Measurements from ENCODE around the gene CD44.
"Not testable (repeated sequence)": the region's sequence is repeated elsewhere in the genome, so short reads cannot be mapped to it uniquely, and the experiment has no call there.

CD44 gene

DNA sequence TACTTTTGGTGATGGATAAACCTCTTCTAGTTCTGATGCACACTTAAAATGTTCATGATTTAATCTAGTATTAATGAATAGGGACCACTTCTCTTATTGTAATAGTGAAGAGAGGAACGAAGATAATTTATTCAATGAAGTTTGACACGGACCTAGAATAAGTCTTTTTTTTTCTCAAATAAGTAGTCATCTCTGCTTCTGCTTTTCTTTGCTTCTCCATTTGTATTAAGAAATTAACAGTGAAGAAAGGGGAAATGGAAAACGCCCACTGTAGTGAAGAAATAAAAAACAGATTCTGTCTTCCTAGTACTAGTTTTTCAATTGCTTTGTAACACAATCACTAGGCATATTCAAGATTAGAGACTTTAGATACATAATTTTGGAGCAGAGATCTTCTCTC, 73.0 kb downstream of the CD44 start:
- no peaks in the 10 kb centered on the region for H3K36me3 ChIP-seq (ENCODE audit: insufficient read depth, low read depth, low read length)
- no peaks in the 10 kb centered on the region for H3K9me3 ChIP-seq (ENCODE audit: insufficient read depth, low read depth, low read length)
- H3K4me3 ChIP-seq (ENCODE audit: low read length) = no peak overlapping the region
- no peaks in the 10 kb centered on the region for H3K27me3 ChIP-seq (ENCODE audit: insufficient read depth, low read length)
- H3K4me1 ChIP-seq (ENCODE audit: insufficient read depth, low read length) = peaks cover 2% of the 10 kb centered on the region
- no peak overlapping the region for H3K27ac ChIP-seq (ENCODE audit: low read length)
- H3K9ac ChIP-seq (ENCODE audit: low read depth, low read length) = no peak overlapping the region

DNA sequence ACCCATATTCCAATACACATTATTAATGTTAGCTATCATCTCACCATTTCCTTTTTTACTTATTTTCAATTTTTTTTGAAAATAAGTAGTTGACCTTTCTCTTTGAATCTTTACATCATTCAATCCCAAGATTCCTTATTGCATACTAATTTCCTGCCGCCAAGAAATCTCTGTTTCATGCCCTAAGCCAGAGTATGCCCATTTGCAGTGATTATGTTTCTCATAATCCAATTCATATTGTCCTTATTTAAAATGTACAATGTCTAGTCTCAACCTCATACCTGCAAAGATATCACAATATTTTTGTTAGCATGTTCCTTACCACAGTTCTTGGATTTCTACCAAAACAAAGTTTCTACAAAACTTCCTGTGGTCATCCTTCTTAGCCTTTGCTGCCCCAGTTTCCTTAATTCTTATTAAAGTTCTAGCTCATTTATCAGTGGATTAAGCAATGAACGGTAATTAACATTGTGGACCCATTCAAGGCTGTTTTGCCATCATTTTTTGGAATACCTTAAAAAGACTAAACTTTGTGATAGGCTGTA, 75.3 kb downstream of the CD44 start:
- H3K9ac ChIP-seq (ENCODE audit: low read depth, low read length) = no peak overlapping the region
- no peak overlapping the region for H3K27ac ChIP-seq (ENCODE audit: low read length)
- no peak overlapping the region for H3K4me3 ChIP-seq (ENCODE audit: low read length)
- H3K36me3 ChIP-seq (ENCODE audit: insufficient read depth, low read depth, low read length) = no peaks in the 10 kb centered on the region
- no peaks in the 10 kb centered on the region for H3K9me3 ChIP-seq (ENCODE audit: insufficient read depth, low read depth, low read length)
- no peaks in the 10 kb centered on the region for H3K27me3 ChIP-seq (ENCODE audit: insufficient read depth, low read length)
- H3K4me1 ChIP-seq (ENCODE audit: insufficient read depth, low read length) = peaks cover 2% of the 10 kb centered on the region; the same call in 1 of the 2 replicates

DNA sequence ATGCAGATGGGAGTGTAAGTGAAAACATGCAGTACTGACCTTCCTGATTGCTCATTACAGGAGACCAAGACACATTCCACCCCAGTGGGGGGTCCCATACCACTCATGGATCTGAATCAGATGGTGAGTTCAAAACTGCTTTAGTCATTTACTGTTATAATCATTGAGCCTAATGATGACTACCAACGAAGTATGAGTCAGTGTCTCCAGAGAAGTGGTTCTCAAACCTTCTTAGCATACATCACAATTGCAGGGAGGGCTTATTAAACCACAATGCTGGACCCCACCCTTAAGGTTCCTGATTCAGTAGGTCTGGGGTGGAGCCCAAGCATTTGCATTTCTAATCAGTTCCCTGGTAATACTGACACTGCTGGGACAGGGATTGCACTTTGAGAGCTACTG, 75.8 kb downstream of the CD44 start:
- H3K9ac ChIP-seq (ENCODE audit: low read depth, low read length) = no peak overlapping the region
- no peak overlapping the region for H3K27ac ChIP-seq (ENCODE audit: low read length)

DNA sequence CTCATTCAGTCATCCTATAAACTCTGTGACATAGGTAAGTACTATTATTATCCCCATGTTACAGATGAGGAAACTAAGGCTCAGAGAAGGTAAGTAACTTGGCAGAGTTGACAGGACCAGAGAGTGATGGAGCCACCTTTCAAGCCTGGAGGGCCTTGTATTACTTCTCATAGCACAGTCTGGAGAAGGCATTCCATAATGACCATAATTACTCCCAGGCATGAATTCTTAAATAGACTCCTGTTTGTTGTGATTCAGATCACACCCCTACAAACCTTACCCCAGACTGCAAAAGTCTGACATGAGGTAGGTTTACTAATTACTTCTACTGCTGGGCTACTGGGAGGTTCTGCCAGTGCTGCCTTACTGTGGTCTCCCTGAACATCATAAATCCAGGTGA, 77.0 kb downstream of the CD44 start:
- no peak overlapping the region for H3K27ac ChIP-seq (ENCODE audit: low read length)
- H3K27me3 ChIP-seq (ENCODE audit: insufficient read depth, low read length) = no peaks in the 10 kb centered on the region
- H3K36me3 ChIP-seq (ENCODE audit: insufficient read depth, low read depth, low read length) = no peaks in the 10 kb centered on the region
- no peak overlapping the region for H3K4me3 ChIP-seq (ENCODE audit: low read length)
- H3K4me1 ChIP-seq (ENCODE audit: insufficient read depth, low read length) = peaks cover 2% of the 10 kb centered on the region; the same call in 1 of the 2 replicates
- no peaks in the 10 kb centered on the region for H3K9me3 ChIP-seq (ENCODE audit: insufficient read depth, low read depth, low read length)
- H3K9ac ChIP-seq (ENCODE audit: low read depth, low read length) = no peak overlapping the region

More for the DNA sequence above, 75.8 kb downstream of the CD44 start:
- no peak overlapping the region for H3K4me3 ChIP-seq (ENCODE audit: low read length)
- no peaks in the 10 kb centered on the region for H3K27me3 ChIP-seq (ENCODE audit: insufficient read depth, low read length)
- H3K9me3 ChIP-seq (ENCODE audit: insufficient read depth, low read depth, low read length) = no peaks in the 10 kb centered on the region
- H3K4me1 ChIP-seq (ENCODE audit: insufficient read depth, low read length) = peaks cover 2% of the 10 kb centered on the region; the same call in 1 of the 2 replicates
- H3K36me3 ChIP-seq (ENCODE audit: insufficient read depth, low read depth, low read length) = no peaks in the 10 kb centered on the region

DNA sequence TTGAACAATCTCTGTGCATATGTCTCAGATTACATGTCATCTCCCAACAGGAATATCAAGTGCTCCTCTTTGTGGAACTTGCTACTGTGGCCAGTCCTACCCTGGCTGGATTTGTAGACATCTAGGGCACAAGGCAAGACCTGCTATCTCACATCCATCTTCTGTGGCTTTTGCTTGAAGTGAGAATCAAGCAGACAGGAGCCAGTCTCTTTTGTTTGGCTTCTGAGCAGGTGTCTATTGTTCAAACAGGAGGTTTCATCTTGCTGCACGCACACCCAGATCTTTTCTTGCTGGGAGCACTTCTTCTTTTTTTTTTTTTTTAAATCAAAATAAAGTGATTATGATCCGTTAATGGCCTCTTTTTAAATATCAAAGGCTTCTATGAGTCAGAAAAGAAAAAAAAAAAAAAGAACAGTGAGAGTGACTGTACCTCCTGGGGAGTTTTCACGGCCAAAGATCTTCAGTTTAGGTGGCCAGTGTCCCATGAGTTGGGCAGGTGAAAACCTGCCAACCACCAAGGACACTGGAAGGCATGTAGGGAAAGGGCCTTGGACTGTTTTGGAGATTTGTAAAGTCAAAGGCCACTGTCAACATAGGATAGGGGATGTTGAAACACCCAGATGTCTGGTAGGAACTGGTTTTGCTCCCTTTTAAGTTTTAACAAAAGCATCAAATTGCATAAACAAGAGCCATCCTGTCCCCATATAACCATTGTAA, 78.1 kb downstream of the CD44 start:
- H3K9ac ChIP-seq (ENCODE audit: low read depth, low read length) = no peak overlapping the region
- H3K27me3 ChIP-seq (ENCODE audit: insufficient read depth, low read length) = no peaks in the 10 kb centered on the region
- peaks cover 2% of the 10 kb centered on the region; the same call in 1 of the 2 replicates for H3K4me1 ChIP-seq (ENCODE audit: insufficient read depth, low read length)
- no peaks in the 10 kb centered on the region for H3K9me3 ChIP-seq (ENCODE audit: insufficient read depth, low read depth, low read length)
- H3K27ac ChIP-seq (ENCODE audit: low read length) = no peak overlapping the region
- H3K4me3 ChIP-seq (ENCODE audit: low read length) = no peak overlapping the region
- H3K36me3 ChIP-seq (ENCODE audit: insufficient read depth, low read depth, low read length) = no peaks in the 10 kb centered on the region

DNA sequence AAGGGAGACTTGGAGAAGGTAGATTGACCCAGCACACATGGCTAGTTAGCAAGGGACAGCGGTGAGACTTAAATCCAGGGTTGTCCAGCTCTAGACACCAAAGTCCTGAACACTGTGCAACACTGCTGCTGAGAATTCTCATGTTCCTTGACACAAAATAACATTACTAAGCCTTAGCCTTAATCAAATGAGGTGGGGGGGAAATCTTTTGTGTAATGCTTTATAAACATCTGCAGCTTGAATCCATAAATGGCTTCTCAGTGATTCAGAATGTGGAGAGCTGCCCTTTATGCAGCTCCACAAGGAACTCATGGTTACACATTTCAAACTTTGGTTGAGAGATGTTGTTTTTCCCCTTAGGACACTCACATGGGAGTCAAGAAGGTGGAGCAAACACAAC, 80.0 kb downstream of the CD44 start:
- H3K27me3 ChIP-seq (ENCODE audit: insufficient read depth, low read length) = no peaks in the 10 kb centered on the region
- peaks cover 2% of the 10 kb centered on the region; the same call in 1 of the 2 replicates for H3K4me1 ChIP-seq (ENCODE audit: insufficient read depth, low read length)
- no peak overlapping the region for H3K9ac ChIP-seq (ENCODE audit: low read depth, low read length)
- no peak overlapping the region for H3K27ac ChIP-seq (ENCODE audit: low read length)
- no peaks in the 10 kb centered on the region for H3K36me3 ChIP-seq (ENCODE audit: insufficient read depth, low read depth, low read length)
- no peak overlapping the region for H3K4me3 ChIP-seq (ENCODE audit: low read length)
- H3K9me3 ChIP-seq (ENCODE audit: insufficient read depth, low read depth, low read length) = no peaks in the 10 kb centered on the region

DNA sequence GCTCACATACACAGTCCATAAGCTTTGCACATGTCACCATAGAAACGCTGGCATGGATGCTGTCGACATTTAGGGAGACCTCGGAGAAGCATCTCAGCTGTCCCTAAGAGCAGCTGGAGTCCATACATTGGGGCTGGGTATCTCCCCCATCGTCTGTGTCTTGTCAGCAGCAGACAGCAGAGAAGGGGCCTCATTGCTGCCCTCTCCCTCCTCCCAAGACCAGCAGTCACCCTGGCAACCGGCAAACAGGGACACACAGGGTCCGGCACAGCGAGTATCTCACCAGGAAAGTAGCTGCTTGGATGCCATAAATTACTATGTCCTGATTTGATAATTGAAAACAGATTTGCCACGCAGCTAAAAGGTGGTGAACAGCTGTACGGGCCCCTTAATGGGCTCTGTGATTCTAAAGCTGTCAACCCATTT, 84.4 kb downstream of the CD44 start:
- H3K9me3 ChIP-seq (ENCODE audit: insufficient read depth, low read depth, low read length) = no peaks in the 10 kb centered on the region
- H3K4me3 ChIP-seq (ENCODE audit: low read length) = no peak overlapping the region
- no peaks in the 10 kb centered on the region for H3K27me3 ChIP-seq (ENCODE audit: insufficient read depth, low read length)
- no peak overlapping the region for H3K9ac ChIP-seq (ENCODE audit: low read depth, low read length)
- no peaks in the 10 kb centered on the region for H3K36me3 ChIP-seq (ENCODE audit: insufficient read depth, low read depth, low read length)
- no peaks in the 10 kb centered on the region for H3K4me1 ChIP-seq (ENCODE audit: insufficient read depth, low read length)
- no peak overlapping the region for H3K27ac ChIP-seq (ENCODE audit: low read length)

DNA sequence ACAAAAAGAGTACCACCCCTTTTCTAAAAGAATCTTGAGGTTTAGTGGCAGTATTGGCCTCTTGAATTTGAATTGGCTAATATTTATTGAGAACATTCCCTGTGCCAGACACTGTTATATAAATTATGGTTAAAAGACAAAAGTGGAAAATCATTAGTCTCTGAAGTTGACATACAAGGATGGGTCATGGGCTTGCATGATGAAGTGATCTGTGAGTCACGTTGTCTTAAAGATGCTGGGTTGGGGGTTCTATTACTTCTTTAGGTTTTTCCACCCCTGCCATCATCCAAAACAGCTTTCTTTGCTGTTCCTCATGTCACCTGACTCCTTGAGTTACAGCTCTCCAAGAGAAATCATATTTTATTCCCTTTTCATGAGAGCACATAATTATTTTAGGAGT, 85.0 kb downstream of the CD44 start:
- Histone ChIP-seq H3K9me3 (ENCODE audit: insufficient read depth, low read depth, low read length) (no peaks in the 10 kb centered on the region), H3K27ac (ENCODE audit: low read length) (no peak overlapping the region), H3K27me3 (ENCODE audit: insufficient read depth, low read length) (no peaks in the 10 kb centered on the region), H3K4me1 (ENCODE audit: insufficient read depth, low read length) (no peaks in the 10 kb centered on the region), H3K36me3 (ENCODE audit: insufficient read depth, low read depth, low read length) (no peaks in the 10 kb centered on the region), H3K9ac (ENCODE audit: low read depth, low read length) (no peak overlapping the region), H3K4me3 (ENCODE audit: low read length) (no peak overlapping the region)

DNA sequence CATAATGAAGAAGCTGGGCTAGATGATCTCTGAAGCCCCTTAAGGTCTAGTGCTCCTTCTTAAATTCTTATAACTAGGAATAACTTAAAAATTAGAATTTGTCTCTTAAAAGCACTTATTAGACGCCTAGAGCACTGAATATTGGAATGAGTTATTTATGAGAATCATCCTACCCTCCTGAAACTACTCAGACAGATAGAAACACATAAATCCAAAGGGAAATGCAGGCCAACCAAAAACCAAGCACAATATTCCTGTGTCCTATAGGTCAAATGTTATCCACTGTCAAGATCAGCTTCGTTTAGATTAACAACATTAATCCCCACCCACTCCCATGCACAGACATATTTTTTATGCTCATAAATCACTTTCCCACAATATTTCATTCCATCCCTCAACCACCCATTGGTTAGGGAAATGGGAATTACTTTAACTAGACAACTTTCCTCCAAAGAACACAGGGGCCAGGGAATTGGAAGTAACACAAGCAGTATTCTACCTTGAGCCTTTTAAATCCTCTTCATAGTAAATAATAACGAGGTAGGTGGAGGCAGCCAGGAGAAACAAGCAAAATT, 87.1 kb downstream of the CD44 start:
- no peaks in the 10 kb centered on the region for H3K9me3 ChIP-seq (ENCODE audit: insufficient read depth, low read depth, low read length)
- H3K9ac ChIP-seq (ENCODE audit: low read depth, low read length) = no peak overlapping the region
- H3K27me3 ChIP-seq (ENCODE audit: insufficient read depth, low read length) = no peaks in the 10 kb centered on the region
- H3K36me3 ChIP-seq (ENCODE audit: insufficient read depth, low read depth, low read length) = no peaks in the 10 kb centered on the region
- no peaks in the 10 kb centered on the region for H3K4me1 ChIP-seq (ENCODE audit: insufficient read depth, low read length)
- H3K27ac ChIP-seq (ENCODE audit: low read length) = no peak overlapping the region
- no peak overlapping the region for H3K4me3 ChIP-seq (ENCODE audit: low read length)

DNA sequence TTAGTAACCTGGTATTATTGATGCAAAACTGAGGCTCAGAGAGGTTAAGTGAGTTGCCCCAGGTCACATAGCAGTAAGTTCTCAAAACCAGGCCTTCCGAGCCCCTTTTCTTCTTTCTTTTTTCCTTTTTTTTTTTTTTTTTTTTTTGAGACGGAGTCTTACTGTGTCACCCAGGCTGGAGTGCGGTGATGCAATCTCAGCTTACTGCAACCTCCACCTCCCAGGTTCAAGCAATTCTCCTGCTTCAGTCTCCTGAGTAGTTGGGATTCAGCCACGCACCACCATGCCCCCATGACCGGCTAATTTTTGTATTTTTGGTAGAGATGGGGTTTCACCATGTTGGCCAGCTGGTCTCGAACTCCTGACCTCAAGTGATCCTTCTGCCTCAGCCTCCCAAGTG, 87.8 kb downstream of the CD44 start:
- H3K36me3 ChIP-seq (ENCODE audit: insufficient read depth, low read depth, low read length); H3K9ac ChIP-seq (ENCODE audit: low read depth, low read length); H3K27me3 ChIP-seq (ENCODE audit: insufficient read depth, low read length); H3K9me3 ChIP-seq (ENCODE audit: insufficient read depth, low read depth, low read length); H3K4me1 ChIP-seq (ENCODE audit: insufficient read depth, low read length); H3K27ac ChIP-seq (ENCODE audit: low read length); H3K4me3 ChIP-seq (ENCODE audit: low read length): not testable (repeated sequence)

DNA sequence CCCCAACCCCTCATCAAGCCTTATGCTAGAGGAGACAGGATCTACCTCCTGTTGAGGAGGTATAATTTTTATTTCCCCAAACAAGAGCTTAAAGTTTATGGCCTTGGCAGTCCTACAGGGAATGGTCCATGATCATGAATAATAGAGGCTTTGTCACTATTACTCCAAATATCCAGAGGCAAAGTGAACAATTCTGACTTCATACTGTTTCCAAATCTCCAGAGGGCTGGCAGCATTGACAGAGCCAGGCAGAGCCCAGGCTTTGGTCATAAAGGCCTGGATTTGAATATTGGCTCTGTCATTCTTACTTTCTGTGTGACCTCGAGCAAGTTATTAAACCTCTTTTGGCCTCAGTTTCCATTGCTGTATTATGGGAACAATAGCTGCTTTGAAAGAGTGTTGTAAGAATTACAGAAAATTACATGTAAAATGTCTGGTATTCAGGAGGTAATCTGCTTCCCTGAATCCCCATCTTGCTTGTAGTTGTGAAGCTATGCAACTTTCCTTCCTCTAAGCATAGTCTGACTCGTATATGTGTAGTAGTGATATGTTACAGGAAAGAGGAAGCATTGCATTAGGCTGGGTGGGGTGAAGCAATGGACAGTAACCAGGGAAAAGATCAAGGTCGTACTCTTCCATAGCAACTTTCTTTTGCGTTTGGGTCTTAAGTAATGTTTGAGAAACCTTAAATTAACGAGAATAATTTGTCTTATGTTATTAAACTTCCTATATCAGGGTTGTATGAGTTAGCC, 88.8 kb downstream of the CD44 start:
- H3K9ac ChIP-seq (ENCODE audit: low read depth, low read length) = no peak overlapping the region
- H3K4me1 ChIP-seq (ENCODE audit: insufficient read depth, low read length) = no peaks in the 10 kb centered on the region
- no peaks in the 10 kb centered on the region for H3K9me3 ChIP-seq (ENCODE audit: insufficient read depth, low read depth, low read length)
- no peaks in the 10 kb centered on the region for H3K27me3 ChIP-seq (ENCODE audit: insufficient read depth, low read length)
- no peaks in the 10 kb centered on the region for H3K36me3 ChIP-seq (ENCODE audit: insufficient read depth, low read depth, low read length)
- H3K4me3 ChIP-seq (ENCODE audit: low read length) = no peak overlapping the region
- no peak overlapping the region for H3K27ac ChIP-seq (ENCODE audit: low read length)

All from iPS-20b (cell line).